ENCODE results near the gene ABR. TPM values are rescaled to one million over a fixed set of nuclear protein-coding genes. Genes with fewer than 3 reads are reported as not detected.
"Not testable (repeated sequence)": the region's sequence is repeated elsewhere in the genome, so short reads cannot be mapped to it uniquely, and the experiment has no call there.

Gene ABR
- polyA plus RNA-seq, 1 donor: 32.7 TPM

- DNase-seq: no peak
Observed at GRCh38 chr17:1069847-1070246, 109.9 kb downstream of the ABR start.

DNA sequence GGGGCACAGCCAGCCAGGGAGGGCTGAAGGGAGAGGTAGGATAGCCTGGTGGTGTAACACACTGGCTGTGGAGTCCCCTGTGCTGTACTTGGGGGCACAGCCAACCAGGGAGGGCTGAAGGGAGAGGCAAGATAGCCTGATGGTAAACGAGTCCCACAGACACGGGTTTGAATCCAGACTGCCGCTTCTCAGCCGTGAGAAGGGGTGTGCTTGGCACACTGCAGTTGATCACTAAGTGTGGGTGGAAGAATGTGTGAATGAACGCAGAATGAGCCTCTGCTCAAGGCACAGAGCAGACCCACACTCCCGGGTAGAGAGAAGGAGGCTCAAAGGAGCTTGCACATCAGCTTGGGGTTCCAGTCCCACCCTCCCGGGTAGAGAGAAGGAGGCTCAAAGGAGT, 111.4 kb downstream of the ABR start:
- no peak for DNase-seq

DNA sequence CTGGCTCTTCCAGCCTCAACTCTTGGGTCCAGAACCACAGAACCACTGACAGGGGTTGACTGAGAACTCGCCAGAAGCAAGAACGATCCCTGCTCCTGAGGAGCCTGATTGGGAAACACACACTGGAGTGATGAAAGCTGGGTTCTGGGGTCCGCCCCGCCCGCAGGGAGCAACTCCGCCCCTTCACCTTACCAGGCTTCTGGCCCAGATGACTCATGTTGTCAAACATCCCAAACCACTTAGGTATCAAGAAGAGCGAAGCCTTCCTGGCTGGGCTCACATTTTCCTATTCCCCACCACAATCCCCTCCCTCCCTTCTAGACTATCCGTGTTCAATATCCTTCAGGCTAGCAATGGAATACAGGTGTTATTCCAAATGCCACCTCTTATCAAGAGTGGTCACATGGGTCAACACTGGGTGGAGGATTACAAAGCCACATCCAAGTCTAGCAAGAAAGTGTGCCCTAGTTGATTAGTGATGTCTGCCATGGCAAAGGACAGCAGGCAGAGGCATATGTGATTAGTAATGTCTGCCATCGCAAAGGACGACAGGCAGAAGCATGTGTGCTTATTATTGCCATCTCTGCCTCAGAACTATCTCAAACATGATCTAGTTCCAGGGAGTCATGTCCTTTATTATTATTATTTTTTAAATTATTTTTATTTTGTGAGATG, 112.4 kb downstream of the ABR start:
- no peak for DNase-seq

DNA sequence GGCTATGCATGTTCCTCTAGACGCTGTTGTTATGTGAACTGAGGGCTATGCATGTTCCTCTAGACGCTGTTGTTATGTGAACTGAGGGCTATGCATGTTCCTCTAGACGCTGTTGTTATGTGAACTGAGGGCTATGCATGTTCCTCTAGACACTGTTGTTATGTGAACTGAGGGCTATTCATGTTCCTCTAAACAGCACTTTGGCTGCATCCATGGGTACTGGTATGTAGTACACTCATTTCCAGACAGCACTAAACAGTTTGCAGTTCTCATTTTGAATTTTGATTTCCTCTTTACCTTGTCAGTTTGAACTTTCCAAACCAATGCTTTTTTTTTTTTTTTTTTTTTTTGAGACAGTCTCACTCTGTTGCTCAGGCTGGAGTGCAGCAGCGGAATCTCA, 114.4 kb downstream of the ABR start:
- DNase-seq: not testable (repeated sequence)

DNA sequence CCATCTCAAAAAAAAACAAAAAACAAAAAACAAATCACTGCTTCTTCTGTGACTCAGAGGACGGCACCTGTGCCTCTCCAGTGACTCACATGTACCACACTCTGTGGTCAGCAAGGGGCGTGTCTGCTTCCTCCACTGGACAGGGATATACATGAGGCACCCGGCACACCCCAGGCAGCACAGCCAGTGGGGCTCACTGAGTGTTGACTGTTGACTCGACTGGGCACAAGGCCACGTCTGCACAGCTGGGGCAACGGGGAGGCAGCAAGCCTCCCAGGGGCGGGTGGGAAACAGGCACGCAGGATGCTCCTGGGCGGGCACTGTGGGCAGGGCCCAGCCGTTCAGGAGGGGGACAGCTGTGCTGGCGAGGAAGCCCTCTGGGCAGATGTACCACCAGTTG, 118.8 kb downstream of the ABR start:
- no peak for DNase-seq

- DNase-seq: no peak
Observed at GRCh38 chr17:1059131-1059795, 120.5 kb downstream of the ABR start.

GRCh38 chr17:1058423-1059130, 121.2 kb downstream of the ABR start:
- DNase-seq: no peak

DNA sequence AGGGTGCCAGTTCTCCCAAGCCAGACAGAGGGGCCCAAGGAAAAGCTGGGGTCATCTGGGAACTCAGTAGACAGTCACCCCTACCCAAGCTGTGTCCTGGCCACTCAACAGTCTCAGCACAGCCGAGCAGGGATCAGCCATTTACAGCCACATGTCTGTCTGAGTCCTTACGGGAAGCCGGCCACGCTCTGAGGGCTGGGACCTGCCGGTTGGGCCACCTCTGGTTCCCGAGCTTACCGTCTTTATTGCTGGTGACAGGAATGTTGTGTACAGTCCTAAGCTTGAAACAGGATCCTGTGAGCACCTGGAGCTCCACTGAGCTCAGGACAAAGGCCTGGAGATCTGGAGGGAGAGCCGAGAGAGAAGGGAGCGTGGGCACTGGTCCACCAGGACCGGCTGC, 123.0 kb downstream of the ABR start:
- DNase-seq: no peak

DNA sequence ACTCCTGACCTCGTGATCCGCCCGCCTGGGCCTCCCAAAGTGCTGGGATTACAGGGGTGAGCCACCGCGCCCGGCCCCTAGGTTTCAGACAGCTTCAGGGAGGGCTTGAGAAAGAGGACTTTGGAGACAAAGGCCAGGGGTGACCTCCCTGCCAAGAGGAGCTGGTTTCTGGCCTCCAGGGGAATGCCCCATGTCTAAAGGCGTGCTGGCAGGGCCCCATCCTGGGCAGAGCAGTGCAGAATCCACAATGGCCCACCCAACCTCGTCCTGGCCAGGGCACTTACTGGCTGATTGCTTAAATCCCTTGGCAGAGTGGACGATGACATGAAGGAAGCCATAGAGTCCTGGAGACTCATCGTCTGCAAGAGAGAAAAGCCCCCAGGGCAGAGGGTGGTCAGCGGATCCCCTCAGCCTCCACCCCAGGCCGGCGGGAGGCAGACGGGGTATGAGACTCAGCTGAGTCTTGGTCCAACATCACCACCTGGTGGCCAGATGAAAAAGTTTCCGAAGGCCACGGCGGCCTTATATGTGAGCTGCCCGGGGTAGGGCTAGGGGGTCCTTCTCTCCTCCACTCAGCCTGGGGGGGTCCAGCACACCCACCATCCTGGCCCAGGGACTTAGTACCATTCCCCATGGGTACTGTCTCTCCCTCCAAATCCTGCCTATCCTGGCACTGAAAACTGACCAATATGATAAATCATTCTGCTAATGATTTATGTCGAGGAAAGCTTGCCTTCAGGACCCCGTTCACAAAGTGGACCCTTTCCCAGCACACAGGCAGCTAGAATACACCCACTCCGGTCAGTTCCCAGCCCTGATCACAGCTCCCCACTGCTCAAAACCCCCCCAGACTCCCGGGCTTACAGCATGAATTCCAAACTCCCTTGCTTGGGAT, 123.8 kb downstream of the ABR start:
- peak; percentile 73 for DNase-seq

DNA sequence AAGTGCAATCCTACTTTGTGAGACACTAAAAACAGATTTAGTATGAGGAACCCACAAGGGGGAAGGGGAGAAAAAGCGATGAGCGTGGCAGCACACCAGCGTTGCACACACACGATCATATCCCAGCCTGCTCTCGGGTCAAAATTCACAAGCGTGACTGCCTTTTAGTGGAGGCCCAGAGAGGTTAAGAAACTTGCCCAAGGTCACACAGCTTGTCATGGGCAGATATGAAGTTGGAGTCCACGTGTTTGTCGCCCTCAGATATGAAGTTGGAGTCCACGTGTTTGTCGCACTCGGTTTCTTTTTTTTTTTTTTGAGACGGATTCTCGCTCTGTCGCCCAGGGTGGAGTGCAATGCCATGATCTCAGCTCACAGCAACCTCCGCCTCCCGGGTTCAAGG, 124.5 kb downstream of the ABR start:
- no peak for DNase-seq

DNA sequence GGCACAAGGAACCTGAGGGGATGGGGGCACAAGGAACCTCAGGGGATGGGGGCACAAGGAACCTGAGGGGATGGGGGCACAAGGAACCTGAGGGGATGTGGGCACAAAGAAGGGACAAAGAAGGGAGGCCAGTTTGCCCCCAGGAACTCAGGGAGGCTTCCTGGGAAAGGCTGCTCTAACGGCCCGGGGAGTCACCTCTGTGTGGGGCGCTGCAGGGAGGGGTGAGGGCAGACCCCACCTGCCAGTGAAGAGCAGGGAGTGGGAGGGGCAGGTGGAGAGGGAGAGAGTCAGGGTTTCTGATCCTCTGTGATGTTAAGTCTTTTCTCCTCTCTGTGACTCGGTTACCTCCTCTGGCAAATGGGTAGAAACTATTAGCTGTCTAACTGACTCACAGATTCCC, 125.1 kb downstream of the ABR start:
- no peak for DNase-seq

DNA sequence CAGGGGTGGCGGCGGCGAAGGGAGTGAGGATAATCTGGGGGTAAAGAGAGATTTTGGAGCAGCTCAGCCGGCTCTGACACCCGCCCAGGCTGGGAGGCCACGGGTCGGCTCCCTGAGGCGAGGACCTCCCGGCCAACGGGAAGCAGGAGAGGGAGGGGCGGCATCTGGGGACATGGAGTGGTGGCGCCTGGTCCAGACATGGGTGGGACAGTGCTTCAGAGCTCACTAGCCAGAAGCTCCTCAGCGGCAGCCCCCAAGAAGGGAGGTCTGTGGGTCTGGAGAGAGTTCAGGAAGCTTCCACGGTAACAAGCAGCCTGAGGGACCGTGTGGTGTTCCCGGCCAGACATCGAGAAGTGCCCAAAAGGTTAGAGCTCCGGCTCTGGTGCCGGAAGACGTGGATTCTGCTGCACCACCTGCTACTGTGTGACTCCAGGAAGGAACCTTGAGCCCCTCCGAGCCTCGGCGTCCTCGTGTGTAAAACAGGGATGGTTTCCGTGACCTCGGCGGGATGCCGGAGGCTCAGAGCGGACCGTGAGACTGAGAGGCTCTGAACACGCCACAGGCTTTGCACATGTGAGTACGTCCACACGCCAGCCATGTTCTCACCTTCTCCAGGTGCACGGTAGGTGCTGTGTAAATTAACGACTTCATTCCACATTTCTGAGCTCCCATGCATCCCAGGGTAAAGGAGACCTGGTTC, 126.0 kb downstream of the ABR start:
- no peak for DNase-seq

- DNase-seq: no peak
Observed at GRCh38 chr17:1050996-1051925, 128.5 kb downstream of the ABR start.

DNA sequence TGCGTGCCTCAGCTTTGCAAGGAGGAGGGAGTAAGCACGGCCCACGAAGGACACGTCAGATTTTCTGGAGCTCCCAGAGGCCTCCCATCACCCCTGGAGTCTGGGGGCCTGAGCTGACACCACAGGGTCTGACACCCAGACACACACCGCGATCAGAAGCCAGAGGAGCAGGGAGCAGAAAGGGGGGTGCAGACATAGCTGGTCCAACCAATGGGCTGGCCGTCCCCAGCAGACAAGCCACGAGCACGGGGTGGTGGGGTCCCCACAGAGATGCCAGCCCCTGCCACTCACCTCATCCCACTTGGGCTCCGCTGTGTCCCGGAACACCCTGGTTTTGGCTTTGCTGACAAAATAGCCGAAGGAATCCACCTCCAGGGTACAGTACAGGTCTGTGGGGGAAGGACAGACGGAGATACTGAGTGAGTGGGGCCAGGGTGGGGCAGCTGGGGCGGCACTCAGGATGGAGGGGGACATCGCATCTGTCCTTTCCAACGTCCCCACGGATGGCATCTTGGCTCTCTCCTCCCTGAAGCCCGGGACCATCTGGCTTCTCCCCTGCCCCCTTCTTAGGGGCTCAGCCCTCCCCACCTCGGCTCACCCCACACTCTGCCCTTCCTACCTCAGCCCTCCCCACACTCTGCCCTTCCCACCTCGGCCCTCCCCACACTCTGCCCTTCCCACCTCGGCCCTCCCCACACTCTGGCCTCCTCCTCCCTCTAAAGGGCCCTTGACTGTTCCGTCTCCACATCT, 129.4 kb downstream of the ABR start:
- DNase-seq: no peak

- no peak for DNase-seq
Observed at GRCh38 chr17:1049446-1050225, 130.1 kb downstream of the ABR start.

- not testable (repeated sequence) for DNase-seq
Observed at GRCh38 chr17:1048516-1049115, 131.2 kb downstream of the ABR start.

DNA sequence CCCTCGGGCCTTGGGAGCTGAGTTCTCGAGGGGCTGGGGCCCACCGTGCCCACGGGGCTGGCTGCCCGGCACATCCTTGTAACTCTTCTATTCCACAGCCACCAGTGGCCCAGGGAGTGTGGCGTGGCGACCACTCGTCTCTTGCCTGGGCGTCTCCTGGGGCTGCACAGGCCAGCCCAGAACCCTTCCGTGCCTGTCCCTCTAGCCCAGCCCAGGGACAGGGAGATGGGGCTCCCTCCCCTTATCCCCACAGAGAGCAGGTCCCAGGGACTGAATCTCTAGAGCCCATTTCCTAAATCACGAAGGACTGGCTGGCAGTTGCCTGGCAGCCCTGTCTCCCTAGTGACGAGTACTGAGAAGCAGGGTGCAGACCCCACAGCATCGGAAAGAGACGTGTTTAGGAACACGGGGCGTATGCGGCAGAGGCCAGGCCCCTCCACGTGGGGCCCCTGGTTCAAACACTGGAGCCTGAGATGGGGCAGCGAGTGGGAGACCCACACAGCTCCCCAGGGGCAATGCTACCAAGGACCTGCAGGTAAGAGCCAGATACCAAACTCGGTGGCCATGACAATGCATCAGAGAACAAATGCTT, 131.8 kb downstream of the ABR start:
- no peak for DNase-seq

DNA sequence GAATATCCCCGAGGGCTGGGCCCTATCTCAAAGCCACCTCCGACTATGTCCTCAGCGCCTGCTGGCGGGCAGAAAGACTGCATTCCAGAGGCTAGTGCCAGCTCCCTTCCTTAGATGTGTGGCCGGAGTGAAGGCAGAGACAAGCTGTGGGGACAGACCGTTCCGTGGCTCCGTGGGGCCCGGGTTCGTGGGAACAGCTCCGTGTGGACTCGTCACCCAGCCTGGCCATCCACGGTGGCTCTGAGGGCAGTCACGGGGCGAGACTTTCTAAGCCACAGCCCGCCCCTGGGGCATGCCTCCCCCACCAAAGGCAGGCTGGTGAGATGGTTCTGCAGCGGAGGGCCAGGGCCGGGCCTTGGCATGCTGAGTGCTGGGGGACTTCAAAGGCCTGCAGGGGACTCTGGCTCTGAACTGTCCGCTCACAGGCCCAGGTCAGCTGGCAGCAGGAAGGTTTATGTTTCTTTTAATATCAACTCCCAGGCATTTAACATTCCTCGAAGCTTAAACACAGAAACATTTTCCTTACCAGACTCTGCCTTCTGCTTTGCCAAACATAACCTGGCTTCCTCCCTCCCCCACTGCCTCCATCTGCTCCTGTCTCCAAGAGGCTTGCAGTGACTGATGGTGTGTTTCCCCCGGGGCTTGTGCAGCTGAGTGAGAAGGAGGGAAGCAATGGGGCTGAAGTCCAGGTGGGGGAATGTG, 132.5 kb downstream of the ABR start:
- no peak for DNase-seq
